ENCODE data around the gene MPP4. TPM values are rescaled to one million over a fixed set of nuclear protein-coding genes. Genes with fewer than 3 reads are reported as not detected.

Gene MPP4
- total RNA-seq, 1 experiment from 2014 or later = not detected

GRCh38 chr2:201660293-201660895 lies 38.0 kb downstream of the MPP4 start:
- Histone ChIP-seq H4K8ac (replicated peaks; ENCODE audit: insufficient read length, low read depth, low read length) (no peak overlapping the region), H4K20me1 (ENCODE audit: control insufficient read depth, insufficient read depth, insufficient read length) (no peaks in the 10 kb centered on the region), H2BK20ac (ENCODE audit: low read depth, low read length, poor library complexity, severe bottlenecking) (no peak overlapping the region), H3K14ac (ENCODE audit: insufficient read depth, low read length) (no peak overlapping the region), H3K9me3 (ENCODE audit: control insufficient read depth, low read depth, low read length) (no peaks in the 10 kb centered on the region), H3K9ac (ENCODE audit: extremely low read depth, insufficient read length, low read length) (no peak overlapping the region), H2BK12ac (ENCODE audit: insufficient read length, low read depth, low read length) (no peak overlapping the region), H3K4me2 (ENCODE audit: insufficient read depth, insufficient read length, low read length) (no peak overlapping the region), H3K79me1 (ENCODE audit: insufficient read depth, low read depth, low read length, poor library complexity, severe bottlenecking) (no peaks in the 10 kb centered on the region), H4K91ac (ENCODE audit: insufficient read length, low read depth, low read length) (no peak overlapping the region), H2BK5ac (ENCODE audit: insufficient read length, low read length) (no peak overlapping the region), H3K79me2 (ENCODE audit: insufficient read depth, low read length) (no peaks in the 10 kb centered on the region), H3K4me1 (ENCODE audit: insufficient read depth, low read length) (no peaks in the 10 kb centered on the region), H3K4ac (ENCODE audit: low read depth, low read length) (no peak overlapping the region), H3K23ac (ENCODE audit: insufficient read length, low read depth, low read length) (no peak overlapping the region), H3K18ac (ENCODE audit: insufficient read length, low read depth, low read length) (no peak overlapping the region), H2BK120ac (ENCODE audit: low read depth, low read length, poor library complexity, severe bottlenecking) (no peak overlapping the region), H3K56ac (ENCODE audit: insufficient read length, low read depth, low read length) (no peak overlapping the region), H3K27me3 (ENCODE audit: insufficient read depth, low read length) (no peaks in the 10 kb centered on the region), H2AK5ac (ENCODE audit: insufficient read length, low read length) (no peak overlapping the region), H2BK15ac (ENCODE audit: low read depth, low read length) (no peak overlapping the region), H4K5ac (ENCODE audit: insufficient read length, low read depth, low read length) (no peak overlapping the region), H3K23me2 (ENCODE audit: insufficient read length, low read depth, low read length, poor library complexity, severe bottlenecking) (no peaks in the 10 kb centered on the region), H3T11ph (ENCODE audit: low read length) (no peak overlapping the region), H2AFZ (ENCODE audit: low read length) (no peak overlapping the region), H3K27ac (ENCODE audit: insufficient read length, low read depth, low read length) (no peak overlapping the region)
- Mint-ChIP-seq H3K4me3 (no peak overlapping the region), H3K36me3 (ENCODE audit: insufficient read depth in 1 of 3, low read depth in 3 of 3) (no peaks in the 10 kb centered on the region), H3K27me3 (ENCODE audit: low read depth) (peaks cover 4% of the 10 kb centered on the region; the same call in 1 of the 2 replicates), H3K27ac (no peak overlapping the region), H3K4me1 (peaks cover 3 to 6% of the 10 kb centered on the region in 2 experiments; a peak in 3 of 4 replicates), H3K9me3 (no peaks in the 10 kb centered on the region)
- TF ChIP-seq, protein P1, sequence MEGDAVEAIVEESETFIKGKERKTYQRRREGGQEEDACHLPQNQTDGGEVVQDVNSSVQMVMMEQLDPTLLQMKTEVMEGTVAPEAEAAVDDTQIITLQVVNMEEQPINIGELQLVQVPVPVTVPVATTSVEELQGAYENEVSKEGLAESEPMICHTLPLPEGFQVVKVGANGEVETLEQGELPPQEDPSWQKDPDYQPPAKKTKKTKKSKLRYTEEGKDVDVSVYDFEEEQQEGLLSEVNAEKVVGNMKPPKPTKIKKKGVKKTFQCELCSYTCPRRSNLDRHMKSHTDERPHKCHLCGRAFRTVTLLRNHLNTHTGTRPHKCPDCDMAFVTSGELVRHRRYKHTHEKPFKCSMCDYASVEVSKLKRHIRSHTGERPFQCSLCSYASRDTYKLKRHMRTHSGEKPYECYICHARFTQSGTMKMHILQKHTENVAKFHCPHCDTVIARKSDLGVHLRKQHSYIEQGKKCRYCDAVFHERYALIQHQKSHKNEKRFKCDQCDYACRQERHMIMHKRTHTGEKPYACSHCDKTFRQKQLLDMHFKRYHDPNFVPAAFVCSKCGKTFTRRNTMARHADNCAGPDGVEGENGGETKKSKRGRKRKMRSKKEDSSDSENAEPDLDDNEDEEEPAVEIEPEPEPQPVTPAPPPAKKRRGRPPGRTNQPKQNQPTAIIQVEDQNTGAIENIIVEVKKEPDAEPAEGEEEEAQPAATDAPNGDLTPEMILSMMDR (conservative IDR thresholded peaks at IDR 0.05) = no peak
- no CpG with 5 or more reads among the region's 5 CpGs for WGBS (ENCODE audit: extremely low coverage, insufficient read length, low lambda C conversion rate)
- no peak for DNase-seq
